Measurements from ENCODE around the gene RAD51B.
"Not testable (repeated sequence)": the region's sequence is repeated elsewhere in the genome, so short reads cannot be mapped to it uniquely, and the experiment has no call there.

Gene RAD51B

DNA sequence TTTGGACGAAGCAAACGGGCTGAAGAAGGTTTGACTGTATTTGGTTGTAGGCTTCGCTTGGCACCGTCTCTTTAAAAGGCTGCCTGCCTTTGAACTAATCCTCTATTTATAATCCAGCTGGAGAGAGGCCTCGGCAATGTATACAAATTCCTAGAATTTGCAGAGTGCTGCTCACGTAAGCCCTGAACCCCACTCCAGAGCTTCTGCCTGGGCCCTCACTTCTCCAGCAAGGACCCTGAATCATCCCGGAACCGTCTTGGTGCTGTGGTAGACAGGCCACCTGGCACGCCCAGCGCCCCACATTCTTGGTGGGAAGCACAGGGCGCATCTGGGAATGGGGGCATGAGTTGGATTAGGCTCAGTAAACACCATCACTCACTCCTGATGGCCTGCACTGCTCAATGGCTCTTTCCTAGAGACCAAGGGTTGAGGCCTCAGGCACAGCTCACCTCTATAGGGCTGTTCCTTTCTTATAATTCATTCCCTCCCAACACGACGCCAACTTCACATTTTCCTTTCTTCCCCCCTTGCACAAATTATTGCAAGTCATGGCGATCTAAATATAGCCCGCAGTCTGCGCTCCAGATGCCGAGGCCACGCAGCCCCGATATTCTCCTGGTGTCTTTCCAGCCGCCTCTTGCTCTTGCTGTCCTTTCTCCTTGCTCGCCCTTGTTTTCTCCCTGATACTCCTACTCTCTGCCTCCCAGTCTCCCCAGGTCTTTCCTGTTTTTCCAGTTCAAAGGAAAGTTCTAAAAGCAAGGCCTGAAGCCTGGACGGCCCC, 832.3 kb downstream of the RAD51B start:
- in situ Hi-C loops (cut with MboI; ENCODE audit: low sequenced_read_pairs): no loop called here

DNA sequence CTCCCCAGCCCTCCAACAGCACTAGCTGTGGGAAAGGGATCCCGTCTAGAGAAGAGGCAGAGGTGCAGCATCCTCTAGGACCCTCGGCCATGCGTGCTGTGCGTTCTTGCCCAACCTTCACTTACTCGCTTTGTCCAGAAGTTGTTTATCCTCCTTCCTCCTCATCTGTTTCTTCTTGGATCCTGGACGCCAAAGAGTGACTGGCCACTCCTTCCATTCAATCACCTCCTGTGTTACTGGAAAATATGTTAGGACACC, 832.8 kb downstream of the RAD51B start:
- in situ Hi-C loops (cut with MboI; ENCODE audit: low sequenced_read_pairs): no loop called here

DNA sequence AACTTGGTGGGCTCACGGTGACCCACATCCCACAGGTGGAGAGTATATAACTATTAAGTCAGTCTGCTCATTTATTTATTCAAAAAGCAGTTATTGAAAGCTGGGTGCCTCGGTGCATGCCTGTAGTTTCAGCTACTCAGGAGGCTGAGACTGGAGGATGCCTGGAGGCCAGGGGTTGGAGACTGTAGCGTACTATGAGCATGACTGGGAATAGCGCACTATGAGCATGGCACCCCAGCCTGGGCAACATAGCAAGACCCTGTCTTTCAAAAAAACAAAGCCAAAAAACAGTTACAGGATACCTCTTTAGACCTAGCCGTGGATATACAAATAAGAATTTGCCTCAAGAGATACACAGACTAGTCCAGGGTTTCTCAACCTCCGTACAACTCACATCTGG, 833.5 kb downstream of the RAD51B start:
- in situ Hi-C loops (cut with MboI; ENCODE audit: low sequenced_read_pairs): no loop called here

DNA sequence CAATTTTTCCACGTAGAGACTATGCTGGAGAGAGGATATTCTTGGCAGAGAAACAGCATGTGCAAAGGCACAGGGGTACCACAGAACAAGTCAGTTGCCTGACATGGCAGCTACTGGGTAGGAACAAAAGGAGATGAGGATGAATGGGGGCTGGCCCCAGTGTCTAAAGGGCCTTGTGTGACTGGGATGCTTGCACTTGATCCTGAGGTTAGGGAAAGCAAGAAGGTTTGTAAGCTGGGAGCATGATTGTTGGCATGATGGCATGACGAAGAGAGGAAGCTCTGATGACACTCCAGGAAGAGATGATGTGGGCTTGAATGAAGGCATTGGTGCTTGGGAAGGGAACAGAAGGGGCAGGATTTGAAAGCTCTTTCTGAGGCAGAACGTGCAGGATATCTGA, 834.2 kb downstream of the RAD51B start:
- in situ Hi-C loops (cut with MboI; ENCODE audit: low sequenced_read_pairs): no loop called here

DNA sequence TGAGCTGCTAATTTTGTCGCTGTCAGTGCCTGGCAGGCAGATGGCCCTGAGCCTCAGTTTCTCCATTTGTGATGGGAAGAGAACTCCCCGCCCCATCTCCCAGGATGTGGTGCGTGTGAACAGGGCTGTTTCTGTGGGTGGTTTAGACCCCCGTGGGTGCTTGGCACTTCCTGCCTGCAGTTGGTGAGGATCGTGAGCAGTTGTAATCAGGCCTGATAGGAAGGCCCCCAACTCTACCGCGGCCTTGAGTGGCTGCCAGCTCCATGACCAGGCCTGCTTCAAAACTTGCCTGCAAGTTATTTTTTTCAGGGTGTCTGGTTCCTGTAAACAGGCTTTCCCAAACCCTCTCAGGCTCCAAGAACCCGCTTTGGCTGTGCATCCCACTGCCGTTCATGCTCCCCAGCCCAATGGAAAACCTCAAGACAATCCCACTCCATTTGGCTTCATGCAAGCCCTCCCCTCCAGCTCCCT, 834.9 kb downstream of the RAD51B start:
- in situ Hi-C loops (cut with MboI; ENCODE audit: low sequenced_read_pairs): no loop called here

DNA sequence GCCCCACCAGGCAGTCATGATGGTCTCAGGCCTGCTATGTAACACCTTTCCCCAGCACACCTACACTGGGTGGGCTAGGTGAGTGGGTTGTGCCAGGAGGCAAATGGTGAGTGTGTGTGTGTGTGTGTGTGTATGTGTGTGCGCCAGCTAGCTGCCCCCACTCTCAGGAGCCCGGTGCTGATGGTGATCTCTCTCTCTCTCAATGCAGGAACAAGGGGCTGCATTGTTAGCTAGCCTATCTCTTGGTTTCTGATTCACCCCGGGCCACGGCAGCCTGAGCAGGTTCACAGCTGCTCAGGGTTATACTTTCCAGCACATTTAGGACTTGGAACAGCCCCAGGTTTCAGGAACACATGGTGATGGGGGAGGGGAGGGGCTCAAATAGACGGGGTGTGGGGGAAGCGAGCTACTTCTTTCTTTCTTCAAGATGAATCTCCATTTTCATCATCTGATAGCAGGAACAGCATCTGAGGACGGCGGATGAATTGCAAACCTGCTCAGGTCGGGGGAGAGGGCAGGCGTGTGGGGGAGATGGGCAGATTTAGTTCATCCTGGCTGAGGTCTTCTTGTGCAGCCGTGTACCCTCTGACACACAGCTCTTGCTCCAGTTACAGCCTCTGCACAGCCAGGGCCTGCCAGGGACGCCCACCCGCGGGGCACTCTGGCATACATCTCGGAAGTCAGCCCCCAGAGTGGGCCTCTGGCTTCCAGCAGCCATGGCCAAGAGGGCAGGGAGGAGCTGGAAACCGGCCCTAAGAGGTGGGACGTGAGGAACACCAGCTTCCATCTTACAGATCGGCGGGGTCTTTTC, 835.6 kb downstream of the RAD51B start:
- in situ Hi-C loops (cut with MboI; ENCODE audit: low sequenced_read_pairs): no loop called here

DNA sequence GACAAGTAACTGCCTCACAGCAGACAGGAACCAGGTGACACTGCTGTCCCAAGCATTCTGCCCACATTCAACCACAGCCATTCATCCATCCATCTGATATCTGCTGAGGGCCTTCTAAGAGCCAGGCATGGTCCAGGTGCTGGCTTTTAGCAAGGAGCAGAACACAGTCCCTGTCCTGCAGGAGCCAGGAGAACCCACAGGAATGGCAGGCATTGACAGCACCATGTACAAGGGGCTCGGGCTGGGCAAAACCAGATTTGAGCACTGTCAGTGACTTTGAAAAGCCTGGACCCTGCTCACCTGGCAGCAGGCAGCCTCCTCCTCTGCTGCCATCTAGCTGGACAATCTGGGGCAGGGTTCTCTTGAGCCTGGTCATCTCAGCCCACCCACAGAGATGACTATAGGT, 836.3 kb downstream of the RAD51B start:
- in situ Hi-C loops (cut with MboI; ENCODE audit: low sequenced_read_pairs): no loop called here

DNA sequence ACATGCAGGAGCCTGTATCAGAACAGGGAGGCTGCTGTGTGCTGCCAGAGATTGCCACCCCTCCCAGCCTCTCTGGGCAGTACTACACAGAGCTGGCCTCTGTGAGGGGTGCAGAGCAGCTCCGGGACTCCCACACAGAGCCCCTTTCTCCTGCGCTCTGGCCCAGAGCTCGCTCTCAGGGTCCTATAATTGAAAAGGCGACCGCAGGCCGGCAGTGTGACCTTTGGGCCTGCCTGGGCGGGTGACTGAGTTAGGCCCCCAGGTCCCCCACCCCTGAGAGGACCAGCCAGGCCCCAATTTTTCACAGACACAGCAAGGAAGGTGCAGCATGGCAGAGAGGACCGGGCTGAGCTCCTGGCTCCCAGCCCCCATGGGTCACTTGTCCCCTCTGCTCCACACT, 836.9 kb downstream of the RAD51B start:
- in situ Hi-C loops (cut with MboI; ENCODE audit: low sequenced_read_pairs): no loop called here

DNA sequence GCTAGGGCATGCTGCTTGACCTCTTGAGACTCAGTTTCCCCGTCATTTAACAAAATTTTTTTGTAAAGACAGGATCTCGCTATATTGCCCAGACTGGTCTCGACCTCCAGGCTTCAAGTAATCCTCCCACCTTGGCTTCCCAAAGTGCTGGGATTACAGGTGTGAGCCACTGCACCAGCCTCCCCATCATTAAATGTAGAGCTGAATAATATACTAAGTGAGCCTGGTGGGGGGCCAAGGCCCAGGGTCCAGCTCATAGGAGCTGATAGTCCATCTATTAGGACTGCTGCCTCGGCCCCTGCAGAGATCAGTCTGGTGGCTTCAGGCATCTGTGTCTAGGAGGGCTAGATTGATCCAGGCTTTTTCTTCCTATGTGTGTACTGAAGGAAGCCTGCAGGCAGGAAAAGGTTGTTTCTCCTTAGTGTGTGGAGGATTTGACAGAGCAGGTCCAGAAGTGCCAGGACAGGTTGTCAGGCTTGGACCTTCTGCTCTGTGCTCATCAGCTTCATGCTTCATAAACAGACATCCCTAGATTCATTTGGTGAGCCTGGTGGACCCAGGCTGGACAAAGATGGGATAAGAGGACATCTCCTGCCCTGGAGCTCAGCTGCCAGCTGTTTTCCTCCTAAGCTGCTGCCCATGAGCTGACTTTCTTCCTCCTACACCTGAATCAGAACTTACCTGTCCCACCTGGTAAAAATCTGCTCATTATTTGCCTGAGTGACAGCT, 837.9 kb downstream of the RAD51B start:
- in situ Hi-C loops (cut with MboI; ENCODE audit: low sequenced_read_pairs): no loop called here

DNA sequence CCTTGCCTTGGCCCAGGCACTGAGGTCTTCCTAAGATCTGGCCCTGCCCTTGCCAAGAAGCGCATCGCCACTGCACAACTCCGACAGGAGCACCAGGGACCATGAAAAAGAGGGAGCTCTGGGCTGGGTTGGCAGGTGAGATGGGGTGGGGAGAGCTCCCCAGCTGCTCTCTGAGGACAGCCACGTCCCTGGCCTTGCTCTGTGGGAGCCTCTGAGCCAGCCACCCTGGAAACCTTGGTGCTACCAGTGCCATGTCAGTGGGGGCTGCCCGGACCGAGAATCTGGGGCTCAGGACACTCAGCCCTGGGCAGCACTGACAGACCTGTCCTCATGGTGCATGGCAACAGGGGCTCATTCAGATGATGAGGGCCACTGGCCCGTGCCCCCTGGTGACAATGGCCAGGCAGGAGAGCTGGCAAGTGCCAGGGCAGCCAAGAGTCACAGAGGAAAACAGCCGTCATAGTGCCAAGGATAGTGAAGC, 838.5 kb downstream of the RAD51B start:
- in situ Hi-C loops (cut with MboI; ENCODE audit: low sequenced_read_pairs): no loop called here

DNA sequence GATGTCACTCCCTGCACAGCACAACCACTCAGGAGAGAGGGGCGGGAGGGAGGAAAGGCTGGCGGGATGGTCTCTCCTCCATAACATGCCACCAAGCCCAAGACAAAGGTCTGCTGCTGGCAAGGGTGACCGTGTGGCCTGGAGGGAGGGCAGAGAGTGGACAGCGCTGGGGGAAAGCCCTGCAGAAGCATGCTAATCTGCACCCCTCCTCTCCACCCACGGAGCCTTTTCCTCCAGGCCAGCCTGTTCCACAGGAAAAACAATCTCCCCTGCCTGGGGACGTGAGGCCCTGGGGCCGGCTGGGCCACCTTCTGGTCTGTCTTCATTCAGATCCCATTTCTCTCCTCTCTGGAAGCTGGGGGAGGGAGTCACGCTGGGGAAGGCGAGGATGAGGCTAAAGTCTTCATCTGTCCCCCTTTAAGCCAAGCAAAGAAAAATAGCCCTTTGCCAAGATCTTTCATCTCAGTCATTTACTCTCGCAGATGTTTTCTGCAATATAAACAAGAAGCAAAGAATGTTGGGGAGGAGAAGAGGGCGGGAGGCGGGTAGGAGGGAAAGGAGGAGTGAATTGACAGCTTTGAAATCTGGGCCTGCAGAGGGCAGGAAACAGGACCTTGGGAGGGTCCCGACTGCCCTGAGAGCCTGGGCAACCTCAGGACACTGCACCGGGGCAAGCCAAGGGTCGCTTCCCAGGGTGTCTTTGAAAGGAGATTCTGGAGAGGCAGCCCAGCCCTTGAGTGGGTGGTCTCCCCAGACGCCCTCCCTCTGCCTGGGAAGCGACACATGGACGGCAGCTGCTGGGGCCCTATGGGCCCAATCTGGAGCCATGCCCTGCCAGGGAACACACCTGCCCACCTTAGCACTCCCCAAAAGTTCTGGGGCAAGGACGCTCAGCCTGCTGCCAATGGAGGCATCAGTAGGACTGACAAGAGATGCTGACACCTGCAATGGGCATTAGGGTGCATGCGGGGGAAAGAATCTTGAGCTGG, 839.7 kb downstream of the RAD51B start:
- in situ Hi-C loops (cut with MboI; ENCODE audit: low sequenced_read_pairs): no loop called here

DNA sequence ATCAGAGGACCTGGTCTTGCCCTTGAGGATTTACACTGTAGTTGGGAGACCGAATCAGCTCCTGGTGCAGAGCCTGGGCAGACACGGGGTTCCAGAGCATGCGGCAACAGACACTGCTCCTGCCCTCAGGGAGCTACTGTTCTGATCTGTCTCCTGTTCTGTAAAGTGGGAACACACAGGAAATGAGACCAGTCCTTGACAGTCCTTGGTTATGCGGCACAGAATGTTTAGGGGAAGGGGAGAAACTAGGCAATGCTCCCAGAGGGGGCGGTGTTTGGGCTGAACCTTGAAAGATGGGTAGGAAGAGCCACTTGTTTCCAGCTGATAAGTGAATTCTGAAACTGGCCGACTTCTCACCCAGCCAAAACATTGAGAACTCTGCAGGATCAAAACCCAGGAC, 840.9 kb downstream of the RAD51B start:
- in situ Hi-C loops (cut with MboI; ENCODE audit: low sequenced_read_pairs): no loop called here

DNA sequence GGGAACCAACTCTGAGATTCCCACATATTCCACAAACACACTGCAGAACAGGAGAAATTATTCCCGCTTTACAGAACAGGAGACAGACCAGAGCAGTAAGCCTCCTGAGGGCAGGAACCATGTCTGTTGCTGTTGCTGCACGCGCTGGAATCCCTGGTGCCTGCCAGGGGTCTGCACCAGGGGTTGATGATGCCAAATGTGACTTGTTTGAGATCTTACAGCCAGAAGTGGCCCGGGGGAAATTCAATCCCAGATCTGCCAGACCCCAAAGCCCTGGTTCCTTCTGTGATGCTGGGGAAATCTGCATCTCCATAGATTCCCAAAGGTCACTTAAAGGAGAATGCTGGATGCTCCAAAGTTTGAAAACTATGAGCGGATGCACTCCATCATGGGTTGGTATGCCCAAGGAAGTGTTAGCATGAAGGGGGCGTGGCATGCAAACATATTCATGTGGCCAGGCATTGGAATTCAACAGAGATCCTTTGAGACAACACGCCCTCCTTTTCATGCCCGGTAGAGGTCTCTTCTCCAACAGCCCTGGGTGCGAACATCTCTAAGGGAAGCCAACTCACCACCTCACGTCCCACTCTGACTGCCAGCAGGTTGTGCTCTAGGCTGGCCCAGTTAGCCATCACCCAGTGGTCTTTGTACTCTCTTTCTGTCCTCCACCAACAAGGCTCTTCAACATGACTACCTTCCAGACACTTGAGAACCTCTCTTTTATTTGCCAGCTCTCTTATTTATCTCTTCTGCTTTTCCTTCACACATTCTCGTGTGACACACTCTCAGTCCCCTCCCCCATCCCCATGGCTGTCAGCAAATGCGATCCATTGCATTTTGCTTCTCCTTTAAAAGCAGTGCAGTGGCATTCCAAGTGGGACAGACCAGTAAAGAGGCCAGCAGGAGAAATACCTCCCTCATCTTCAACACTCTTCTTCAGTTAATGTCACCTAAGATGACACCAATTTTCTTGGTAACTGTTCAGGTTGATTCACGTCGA, 841.9 kb downstream of the RAD51B start:
- in situ Hi-C loops (cut with MboI; ENCODE audit: low sequenced_read_pairs): no loop called here

DNA sequence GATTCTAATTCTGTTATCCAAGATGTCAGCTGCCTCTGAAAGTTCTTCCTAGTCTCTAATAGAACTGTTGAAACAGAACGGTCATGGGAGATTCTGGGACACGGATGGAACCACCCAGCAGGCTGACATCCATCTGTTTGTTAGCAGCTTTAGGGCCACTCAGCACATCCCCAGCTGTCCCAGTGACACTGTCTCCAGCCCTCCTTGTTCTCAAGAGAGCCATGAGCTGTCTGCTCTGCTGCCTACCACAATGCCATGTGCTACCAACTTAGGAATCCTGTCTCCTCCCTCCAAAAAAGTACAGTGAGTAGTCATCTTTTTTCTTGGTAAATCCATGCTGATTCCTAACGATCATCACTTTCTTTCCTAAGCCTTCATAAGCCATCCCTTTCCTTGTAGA, 842.8 kb downstream of the RAD51B start:
- in situ Hi-C loops (cut with MboI; ENCODE audit: low sequenced_read_pairs): no loop called here

DNA sequence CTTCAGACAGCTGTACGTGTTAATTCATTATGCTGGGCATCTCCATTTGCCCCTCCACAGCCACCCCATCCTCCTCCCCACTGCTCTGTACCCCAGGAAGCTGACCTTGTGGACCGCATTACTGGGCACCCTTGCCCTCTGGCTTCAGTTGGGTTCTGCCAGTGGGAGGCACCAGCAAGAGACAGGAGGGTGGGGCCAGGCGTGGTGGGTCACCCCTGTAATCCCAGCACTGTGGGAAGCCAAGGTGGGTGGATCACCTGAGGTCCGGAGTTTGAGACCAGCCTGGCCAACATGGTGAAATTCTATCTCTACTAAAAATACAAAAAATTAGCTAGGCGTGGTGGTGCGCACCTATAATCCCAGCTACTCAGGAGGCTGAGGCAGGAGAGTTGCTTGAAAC, 843.2 kb downstream of the RAD51B start:
- in situ Hi-C loops (cut with MboI; ENCODE audit: low sequenced_read_pairs): not testable (repeated sequence)

DNA sequence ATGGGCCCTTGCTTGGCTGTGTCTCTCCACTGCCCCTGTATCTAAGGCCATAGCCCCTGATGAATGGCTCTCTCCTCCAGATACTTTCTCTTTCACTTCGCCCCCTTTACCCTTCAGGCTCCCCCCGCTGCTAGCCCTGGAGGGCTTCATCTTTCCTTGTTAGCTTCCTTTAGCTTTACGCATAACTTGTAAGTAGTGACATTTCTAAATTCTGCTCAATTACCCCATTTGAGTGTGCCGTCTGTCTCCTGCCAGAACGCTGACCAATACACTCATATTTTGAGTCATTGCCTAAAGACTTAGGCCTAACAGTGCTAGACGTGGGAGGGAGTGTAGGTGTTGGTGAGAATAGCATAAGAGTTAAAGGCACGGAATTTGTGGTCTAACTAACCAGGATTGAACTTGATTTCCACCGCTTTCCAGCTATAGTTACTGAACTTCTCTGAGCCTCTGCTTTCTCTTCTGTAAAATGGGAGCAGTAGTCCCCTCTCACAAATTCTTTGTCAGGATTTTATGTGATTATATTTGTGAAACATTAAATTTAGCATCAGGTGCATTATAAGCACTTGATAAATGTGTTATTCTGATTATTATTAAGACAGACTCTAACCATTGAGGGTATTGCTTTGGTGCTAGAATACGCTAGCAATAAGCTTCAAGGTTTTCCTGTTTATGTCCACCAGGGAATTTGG, 844.0 kb downstream of the RAD51B start:
- in situ Hi-C loops (cut with MboI; ENCODE audit: low sequenced_read_pairs): no loop called here

DNA sequence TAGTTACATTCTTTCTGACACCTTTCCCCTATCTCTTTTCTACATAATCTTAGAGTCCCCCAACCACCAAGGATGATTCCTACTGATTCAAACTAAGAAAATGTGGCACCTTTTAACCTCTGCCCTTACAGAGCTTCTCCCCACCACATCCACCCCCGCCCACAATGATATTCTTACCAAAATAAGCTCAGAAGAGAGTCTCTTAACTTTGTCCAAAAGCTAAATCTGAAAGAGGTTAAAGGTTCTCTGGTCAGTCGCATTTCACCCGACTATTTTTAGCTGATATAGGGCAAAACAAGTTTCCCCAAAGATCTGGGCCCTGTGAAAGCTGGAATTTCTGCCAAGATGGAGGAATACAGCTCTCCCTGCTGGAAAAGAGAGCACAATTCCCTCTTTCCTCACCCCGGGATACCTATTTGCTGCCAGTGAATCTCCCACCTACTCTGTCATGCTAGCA, 844.7 kb downstream of the RAD51B start:
- in situ Hi-C loops (cut with MboI; ENCODE audit: low sequenced_read_pairs): no loop called here

DNA sequence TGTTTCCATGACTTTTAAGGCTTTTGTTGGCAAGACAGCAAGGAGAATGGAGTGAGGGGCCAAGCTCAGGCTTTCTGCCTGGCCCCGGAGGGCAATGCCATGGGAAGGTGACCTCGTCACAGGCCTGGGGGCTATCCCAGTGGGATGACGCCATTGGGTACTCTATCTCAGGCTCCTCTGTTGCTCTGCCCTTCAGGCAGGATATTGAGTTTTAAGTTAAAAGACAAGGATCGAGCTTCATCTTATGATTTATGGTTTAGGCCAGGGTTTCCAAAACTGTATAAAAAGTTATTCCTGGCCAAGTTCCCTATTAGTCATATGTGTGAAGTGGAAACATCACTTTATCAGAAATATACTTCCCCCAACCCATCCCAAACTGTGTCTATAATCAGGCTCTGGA, 845.6 kb downstream of the RAD51B start:
- in situ Hi-C loops (cut with MboI; ENCODE audit: low sequenced_read_pairs): no loop called here

DNA sequence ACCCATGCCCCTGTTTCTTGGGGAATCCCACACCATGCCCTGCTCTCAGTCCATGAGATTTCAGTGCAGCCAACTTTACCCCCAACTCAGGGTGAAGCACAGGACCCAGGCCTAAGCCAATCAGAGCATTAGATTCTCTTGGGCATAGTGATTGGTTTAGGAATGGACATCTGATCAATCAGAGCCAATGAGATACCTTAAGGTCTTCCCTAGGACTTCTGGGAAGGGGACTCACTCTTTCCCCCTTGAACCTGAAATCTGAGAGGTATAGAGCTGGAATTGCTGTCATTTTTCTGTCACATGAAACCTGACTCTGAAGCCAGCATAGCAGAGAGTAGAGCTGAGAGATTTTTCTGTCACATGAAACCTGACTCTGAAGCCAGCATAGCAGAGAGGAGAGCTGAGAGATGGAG, 846.2 kb downstream of the RAD51B start:
- in situ Hi-C loops (cut with MboI; ENCODE audit: low sequenced_read_pairs): no loop called here
